ENCODE data around the gene ZDHHC24. TPM values are rescaled to one million over a fixed set of nuclear protein-coding genes. Genes with fewer than 3 reads are reported as not detected.
A peak's percentile ranks its signal among the peaks of the same experiment; 100 is the strongest.
"Not testable (repeated sequence)": the region's sequence is repeated elsewhere in the genome, so short reads cannot be mapped to it uniquely, and the experiment has no call there.

ZDHHC24 gene
- 26.2 and 33.0 TPM in 2 replicates for total RNA-seq

GRCh38 chr11:66545701-66546367 is at the start of gene ZDHHC24:
Gene ZDHHC24 (minus strand): TSS chr11:66546048. CDS start chr11:66546003, 45 bp downstream.
- DNase-seq, result peak; percentile 98

GRCh38 chr11:66595245-66595904 is 49.5 kb upstream of the ZDHHC24 start:
- DNase-seq, result no peak

- DNase-seq, result no peak
Measured at GRCh38 chr11:66593650-66594049, 47.8 kb upstream of the ZDHHC24 start.

GRCh38 chr11:66593303-66593635 is 47.4 kb upstream of the ZDHHC24 start:
- DNase-seq, result no peak

GRCh38 chr11:66592457-66593302 is 46.8 kb upstream of the ZDHHC24 start, which contains the start of the genes CCDC87 and CCS:
Gene CCDC87 (minus strand): TSS chr11:66593063. CDS start chr11:66593015, 48 bp downstream.
Gene CCS (plus strand): TSS chr11:66593185. CDS start chr11:66593262, 77 bp downstream.
- peak; percentile 97 for DNase-seq

GRCh38 chr11:66591175-66591574 is 45.3 kb upstream of the ZDHHC24 start:
- no peak for DNase-seq

- no peak for DNase-seq
Measured at GRCh38 chr11:66589996-66590675, 44.3 kb upstream of the ZDHHC24 start.

- not testable (repeated sequence) for DNase-seq
Measured at GRCh38 chr11:66589315-66589714, 43.5 kb upstream of the ZDHHC24 start.

- DNase-seq, result no peak
Measured at GRCh38 chr11:66586136-66586535, 40.3 kb upstream of the ZDHHC24 start.

- not testable (repeated sequence) for DNase-seq
Measured at GRCh38 chr11:66585447-66585846, 39.6 kb upstream of the ZDHHC24 start.

GRCh38 chr11:66582565-66583147 is 36.8 kb upstream of the ZDHHC24 start:
- DNase-seq, result not testable (repeated sequence)

- DNase-seq, result no peak
Measured at GRCh38 chr11:66581261-66581660, 35.4 kb upstream of the ZDHHC24 start.

GRCh38 chr11:66580803-66581202 is 35.0 kb upstream of the ZDHHC24 start:
- no peak for DNase-seq

GRCh38 chr11:66579017-66579606 is 33.3 kb upstream of the ZDHHC24 start:
- DNase-seq, result peak; percentile 84

GRCh38 chr11:66570850-66571180 is 25.0 kb upstream of the ZDHHC24 start:
- no peak for DNase-seq

- no peak for DNase-seq
Measured at GRCh38 chr11:66570079-66570849, 24.4 kb upstream of the ZDHHC24 start.

GRCh38 chr11:66569076-66569475 is 23.2 kb upstream of the ZDHHC24 start:
- DNase-seq, result no peak

- DNase-seq, result peak; percentile 86
Measured at GRCh38 chr11:66568124-66568916, 22.5 kb upstream of the ZDHHC24 start, which contains the start of gene CTSF. Gene CTSF (minus strand): TSS chr11:66568606. CDS start chr11:66568486, 120 bp downstream.

- no peak for DNase-seq
Measured at GRCh38 chr11:66567787-66568123, 21.9 kb upstream of the ZDHHC24 start.

GRCh38 chr11:66566221-66566620 is 20.4 kb upstream of the ZDHHC24 start:
- DNase-seq, result no peak

Data from dermis blood vessel endothelial cell (primary cell).